Stomach (tissue), 9 donors: ENCODE measurements around the gene TPST1. TPM values are rescaled to one million over a fixed set of nuclear protein-coding genes. Genes with fewer than 3 reads are reported as not detected.
"Not testable (repeated sequence)": the region's sequence is repeated elsewhere in the genome, so short reads cannot be mapped to it uniquely, and the experiment has no call there.

ENCODE experiments used
- DNase-seq, 2 donors: peaks; one replicate each; pipeline versions ENCODE4 v3.0.0 to v3.0.0-alpha.2; 2013 to 2019
- H3K27ac ChIP-seq, 5 donors: fragments of 200-600 bp in 4 of 5; sonication (generic) in 4 of 5; one replicate each; pipeline ENCODE4 v1.5.1; 2013 to 2019; ENCODE audit warnings: mild to moderate bottlenecking in 1 of 5, moderate library complexity in 1 of 5
- H3K27me3 ChIP-seq, 3 donors: fragments of 200-600 bp; sonication (generic); one replicate each; pipeline ENCODE4 v1.5.1; 2017 to 2019; ENCODE audit warnings: mixed run types in 1 of 3
- H3K36me3 ChIP-seq, 4 donors: fragments of 200-600 bp; sonication (generic); 1 replicate in 3 of 4; 2 replicates in 1 of 4; pipeline ENCODE4 v1.5.1; 2016 to 2019
- H3K4me1 ChIP-seq, 4 donors: fragments of 200-600 bp; sonication (generic); one replicate each; pipeline ENCODE4 v1.5.1; 2016 to 2019
- H3K4me3 ChIP-seq, 4 donors: fragments of 200-600 bp; sonication (generic) in 3 of 4; one replicate each; pipeline ENCODE4 v1.5.1; 2016 to 2019; ENCODE audit warnings: mild to moderate bottlenecking in 1 of 4
- H3K9me3 ChIP-seq, 4 donors: fragments of 200-600 bp; sonication (generic); one replicate each; pipeline ENCODE4 v1.5.1; 2016 to 2019
- CTCF ChIP-seq, 7 experiments: fragments of 450-650 bp in 4 of 7; fragments of 200-600 bp in 3 of 7; sonication (generic) in 3 of 7; IDR thresholded peaks; one replicate each; pipeline ENCODE4 v1.5.1; 2016 to 2019; ENCODE audit warnings: antibody characterized with exemption in 7 of 7, control low read depth in 2 of 7, mild to moderate bottlenecking in 1 of 7
- EP300 ChIP-seq: sonication (generic); formaldehyde crosslinking; IDR thresholded peaks from one replicate; pipeline ENCODE4 v1.6.1; 2017; ENCODE audit warnings: antibody characterized with exemption
- POLR2A ChIP-seq, 4 donors: fragments of 450-650 bp; IDR thresholded peaks; one replicate each; pipeline ENCODE4 v1.6.1; 2016; ENCODE audit warnings: antibody characterized with exemption in 4 of 4, control low read depth in 2 of 4, mild to moderate bottlenecking in 1 of 4, moderate library complexity in 1 of 4
- POLR2AphosphoS5 ChIP-seq, 3 donors: sonication (generic); formaldehyde crosslinking; IDR thresholded peaks; one replicate each; pipeline ENCODE4 v1.6.1; 2016; ENCODE audit warnings: antibody characterized with exemption in 3 of 3
- WGBS, 5 donors: extraction: QIAGEN DNeasy Blood & Tissue Kit in 3 of 5; methylation state at CpG; one replicate each; pipeline versions ENCODE4 v1.1.5 to v1.1.7; 2013 to 2018; 5-methylcytosine and 5-hydroxymethylcytosine counted together
- intact Hi-C: fragments of 100-400 bp; cut with DNase I; formaldehyde crosslinking; loops from one replicate; pipeline ENCODE4 v1.15.1; 2023; ENCODE audit warnings: low total_unique reads
- polyA plus RNA-seq, 3 donors: library from polyadenylated mRNA; stranded (reverse); fragments of 200-250 nt; gene quantifications; one replicate each; pipeline ENCODE4 v1.2.3, GENCODE V29; 2013
- total RNA-seq, 5 donors: library from RNA; depleted of rRNA; stranded (reverse); fragments of >200 nt; gene quantifications; one replicate each; pipeline versions ENCODE4 v1.1.0 to v1.2.3, GENCODE V29; 2014 to 2016
- donor health status: healthy with polysubstance abuse.
- donor health status: Bipolar disorder and iron deficiency.
- donor health status: healthy.

Gene TPST1
- total and polyA plus RNA-seq, 8 donors: 0.58 to 78.8 (median 8.7) TPM

DNA sequence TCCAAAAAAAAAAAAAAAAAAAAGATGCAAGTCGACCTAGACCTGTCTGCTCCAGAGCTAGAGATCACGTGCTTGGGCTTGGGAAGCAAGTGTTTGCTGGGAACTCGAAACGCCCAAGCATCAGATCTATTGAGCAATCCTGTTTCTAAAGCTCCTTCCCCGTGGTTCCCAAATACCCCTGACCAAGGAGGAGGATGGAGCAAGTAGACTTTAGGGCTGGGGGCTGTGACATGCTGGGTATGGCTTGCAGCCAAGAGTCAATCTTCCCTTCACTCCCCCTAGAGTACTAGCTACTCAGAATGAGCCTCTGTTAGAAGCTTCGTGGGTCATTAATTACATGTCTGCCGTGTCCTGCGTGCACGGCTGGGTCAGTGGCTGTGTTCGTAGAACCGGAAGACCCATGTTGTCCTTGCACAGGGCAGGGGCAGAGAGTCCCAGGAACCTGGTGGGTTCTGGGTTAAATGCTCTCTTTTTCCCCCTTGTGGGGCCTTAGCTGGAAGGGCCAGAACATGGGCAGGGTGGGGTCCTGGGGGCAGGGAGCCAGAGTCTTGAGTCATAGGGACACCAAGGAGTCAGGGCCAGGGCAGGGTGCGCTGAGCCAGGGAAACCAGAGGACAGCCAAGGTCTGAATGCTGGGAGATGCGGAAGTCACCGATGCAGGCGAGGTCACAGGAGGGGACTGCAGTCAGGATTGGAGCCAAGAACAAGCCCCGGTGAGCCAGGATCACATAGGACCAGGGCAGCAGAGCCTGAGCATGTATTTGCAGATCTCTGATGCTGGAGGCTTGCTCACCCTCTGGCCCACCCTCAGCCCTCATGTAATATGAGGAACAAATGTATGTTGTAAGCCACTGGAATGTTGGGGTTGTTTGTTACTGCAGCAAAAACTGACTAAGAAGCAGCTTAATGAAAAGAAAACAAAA lies 34.6 kb upstream of the TPST1 start:
- DNase-seq: peak; percentile 33 to 39
- Histone ChIP-seq H3K36me3 (no peaks in the 10 kb centered on the region), H3K4me3 (no peak overlapping the region), H3K4me1 (peaks cover 0 to 16% (median 7%) of the 10 kb centered on the region in 4 donors), H3K27me3 (no peaks in the 10 kb centered on the region), H3K9me3 (no peaks in the 10 kb centered on the region), H3K27ac (peak overlapping the region in 3 of 5 donors; percentile 39 to 60 (median 42))
- TF ChIP-seq POLR2A (IDR thresholded peaks at IDR 0.05): no peak
- no peak for TF ChIP-seq POLR2AphosphoS5 (IDR thresholded peaks at IDR 0.05)
- TF ChIP-seq CTCF (IDR thresholded peaks at IDR 0.05): no peak
- no peak for TF ChIP-seq EP300
- WGBS, 5 donors: 54 to 63% (median 60%) methylated on average over 16 of the region's 16 CpGs
- intact Hi-C loops: no loop called here

DNA sequence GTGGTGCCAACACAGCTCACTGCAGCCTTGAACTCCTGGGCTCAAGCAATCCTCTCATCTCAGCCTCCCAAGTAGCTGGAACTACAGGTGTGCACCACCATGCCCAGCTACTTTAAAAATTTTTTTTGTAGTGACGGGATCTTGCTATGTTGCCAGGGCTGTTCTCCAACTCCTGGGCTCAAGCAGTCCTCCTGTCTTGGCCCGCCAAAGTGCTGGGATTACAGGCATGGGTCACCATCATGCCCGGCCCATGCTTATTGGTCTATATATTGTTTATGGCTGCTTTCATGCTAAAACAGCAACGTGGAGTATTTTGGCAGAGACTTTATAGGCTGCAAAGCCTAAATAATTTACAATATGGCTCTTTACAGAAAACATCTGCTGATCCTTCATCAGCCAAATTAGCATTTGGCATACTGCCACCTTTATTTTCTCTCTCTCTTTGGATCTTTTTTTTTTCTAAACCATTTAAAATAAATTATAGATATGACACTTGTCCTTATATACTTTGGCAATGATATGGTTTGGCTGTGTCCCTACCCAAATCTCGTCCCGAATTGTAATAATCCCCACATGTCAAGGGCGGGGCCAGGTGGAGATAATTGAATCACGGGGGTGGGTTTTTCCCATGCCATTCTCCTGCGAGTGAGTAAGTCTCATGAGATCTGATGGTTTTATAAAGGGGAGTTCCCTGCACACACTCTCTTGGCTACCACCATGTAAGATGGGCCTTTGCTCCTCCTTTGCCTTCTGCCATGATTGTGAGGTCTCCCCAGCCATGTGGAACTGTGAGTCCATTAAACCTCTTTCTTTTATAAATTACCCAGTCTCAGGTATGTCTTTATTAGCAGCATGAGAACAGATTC lies 32.4 kb upstream of the TPST1 start:
- H3K9me3 ChIP-seq, H3K36me3 ChIP-seq, H3K4me3 ChIP-seq, H3K27ac ChIP-seq, intact Hi-C loops, H3K27me3 ChIP-seq: not testable (repeated sequence)
- peaks cover 0 to 11% (median 5%) of the 10 kb centered on the region in 4 donors for H3K4me1 ChIP-seq
- WGBS, 5 donors: 59 to 67% (median 63%) methylated on average over 9 of the region's 9 CpGs
- DNase-seq: peak in 1 of 2 donors; percentile 34

- no peaks in the 10 kb centered on the region for H3K9me3 ChIP-seq
- TF ChIP-seq CTCF (IDR thresholded peaks at IDR 0.05): no peak
- no peak for TF ChIP-seq POLR2AphosphoS5 (IDR thresholded peaks at IDR 0.05)
- TF ChIP-seq POLR2A (IDR thresholded peaks at IDR 0.05): no peak
- TF ChIP-seq EP300: no peak
- intact Hi-C loops: no loop called here
- H3K4me3 ChIP-seq: no peak overlapping the region
- DNase-seq: no peak
- no peak overlapping the region for H3K27ac ChIP-seq
- H3K4me1 ChIP-seq: peaks cover 0 to 7% (median 2%) of the 10 kb centered on the region in 4 donors
- no peaks in the 10 kb centered on the region for H3K36me3 ChIP-seq
- H3K27me3 ChIP-seq: no peaks in the 10 kb centered on the region
- WGBS, 5 donors: 83 to 95% (median 89%) methylated on average over 5 of the region's 5 CpGs
These were observed 31.3 kb upstream of the TPST1 start for GRCh38 chr7:66173856-66174255.

GRCh38 chr7:66175006-66175405 lies 30.1 kb upstream of the TPST1 start:
- WGBS, 5 donors: 87 to 92% (median 90%) methylated on average over 8 of the region's 8 CpGs
- H3K4me3 ChIP-seq, H3K4me1 ChIP-seq, H3K9me3 ChIP-seq, H3K27ac ChIP-seq, H3K27me3 ChIP-seq, H3K36me3 ChIP-seq, intact Hi-C loops, DNase-seq: not testable (repeated sequence)

DNA sequence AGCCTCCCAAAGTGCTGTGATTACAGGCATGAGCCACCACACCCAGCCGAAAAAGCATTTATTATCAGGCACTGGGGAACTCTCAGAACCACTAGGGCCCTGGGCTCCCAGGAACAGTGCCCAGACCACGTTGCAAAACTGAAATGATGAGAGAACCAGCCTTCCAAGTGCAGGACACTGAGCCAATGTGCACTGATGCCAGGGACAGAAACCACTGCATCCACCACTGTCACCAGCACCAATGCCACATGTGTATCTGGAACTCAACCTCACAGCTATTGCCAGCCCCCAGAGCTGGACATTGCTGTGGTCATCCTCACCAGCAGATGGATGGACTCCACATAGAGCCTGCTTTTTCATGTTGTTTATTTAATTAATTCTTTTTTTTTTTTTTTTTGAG lies 28.2 kb upstream of the TPST1 start:
- intact Hi-C loops: no loop called here
- Histone ChIP-seq H3K36me3 (no peaks in the 10 kb centered on the region), H3K27me3 (no peaks in the 10 kb centered on the region), H3K4me1 (no peaks in the 10 kb centered on the region), H3K9me3 (no peaks in the 10 kb centered on the region), H3K4me3 (no peak overlapping the region), H3K27ac (no peak overlapping the region)
- TF ChIP-seq POLR2A (IDR thresholded peaks at IDR 0.05) (no peak), POLR2AphosphoS5 (IDR thresholded peaks at IDR 0.05) (no peak), EP300 (no peak), CTCF (IDR thresholded peaks at IDR 0.05) (no peak)
- 71 to 78% (median 75%) methylated on average over 2 of the region's 2 CpGs for WGBS, 5 donors
- DNase-seq: no peak
